IMR-90 (cell line): ENCODE data around the gene TOR1AIP2. TPM values are rescaled to one million over a fixed set of nuclear protein-coding genes. Genes with fewer than 3 reads are reported as not detected.

Experiments used
- ATAC-seq: fragments of 200-7000 bp; cut with Tn5 transposase; 2 replicates; pipeline ENCODE4 v1.9.1; 2020; ENCODE audit warnings: low read depth, mild to moderate bottlenecking, moderate library complexity
- BruUV-seq: library from RNA; stranded (reverse); fragments of 400-500 nt; replicated peaks from 2 replicates; lab custom pipeline; 2021; lab: Mats Ljungman, UMichigan
- CTCF ChIA-PET: fragments of 300-600 bp; formaldehyde crosslinking; extraction: SDS; loops from one replicate; lab custom pipeline; 2021; ENCODE audit warnings: antibody characterized with exemption; lab: Yijun Ruan, JAX
- POLR2A ChIA-PET: fragments of 300-600 bp; sonication (Branson Sonifier 250); formaldehyde crosslinking; loops from one replicate; lab custom pipeline; 2022; ENCODE audit warnings: antibody characterized with exemption; ENCODE audit not compliant: unreplicated experiment; lab: Charles Lee
- DNase-seq: peaks from one replicate; pipeline ENCODE4 v3.0.0; 2013
- H2AFZ ChIP-seq: replicated peaks from 2 replicates; pipeline ENCODE3; 2013; ENCODE audit warnings: low read length, mild to moderate bottlenecking; ENCODE audit not compliant: poor library complexity
- H2AK5ac ChIP-seq: 2 replicates; pipeline ENCODE4 v1.6.1; 2013; ENCODE audit warnings: low read depth, low read length, inconsistent platforms
- H2AK9ac ChIP-seq: replicated peaks from 2 replicates; pipeline ENCODE3; 2013; ENCODE audit warnings: mild to moderate bottlenecking, low read depth, low read length, moderate library complexity; ENCODE audit not compliant: poor library complexity
- H2BK120ac ChIP-seq: 2 replicates; pipeline ENCODE4 v1.6.1; 2013; ENCODE audit warnings: low read depth, low read length, inconsistent platforms
- H2BK15ac ChIP-seq: 3 replicates; pipeline ENCODE4 v1.6.1; 2013; ENCODE audit warnings: low read depth, low read length, inconsistent platforms
- H2BK20ac ChIP-seq: 2 replicates; pipeline ENCODE4 v1.6.1; 2013; ENCODE audit warnings: low read depth, mild to moderate bottlenecking, inconsistent platforms, low read length, moderate library complexity
- H2BK5ac ChIP-seq: 2 replicates; pipeline ENCODE4 v1.6.1; 2013; ENCODE audit warnings: mild to moderate bottlenecking, low read depth, low read length, inconsistent platforms; ENCODE audit not compliant: poor library complexity, severe bottlenecking
- H3K14ac ChIP-seq: replicated peaks from 2 replicates; pipeline ENCODE4 v1.6.1; 2013; ENCODE audit warnings: low read depth, low read length, inconsistent platforms
- H3K18ac ChIP-seq: 2 replicates; pipeline ENCODE4 v1.6.1; 2013; ENCODE audit warnings: low read depth, low read length, control low read depth
- H3K23ac ChIP-seq: 2 replicates; pipeline ENCODE4 v1.6.1; 2013; ENCODE audit warnings: low read depth, low read length, inconsistent platforms
- H3K27ac ChIP-seq: 2 replicates; pipeline ENCODE4 v1.5.1; 2013; ENCODE audit warnings: mild to moderate bottlenecking, control low read depth, low read length; ENCODE audit not compliant: insufficient read depth
- H3K27me3 ChIP-seq: 2 replicates; pipeline ENCODE4 v1.6.1; 2013; ENCODE audit warnings: low read length; ENCODE audit not compliant: control insufficient read depth, insufficient read depth
- H3K36me3 ChIP-seq: 2 replicates; pipeline ENCODE4 v1.6.1; 2013; ENCODE audit warnings: low read length, mixed read lengths; ENCODE audit not compliant: control insufficient read depth, insufficient read depth
- H3K4ac ChIP-seq: 2 replicates; pipeline ENCODE4 v1.6.1; 2013; ENCODE audit warnings: low read depth, low read length, inconsistent platforms
- H3K4me1 ChIP-seq: 2 replicates; pipeline ENCODE4 v1.6.1; 2013; ENCODE audit warnings: low read length, mixed read lengths; ENCODE audit not compliant: control insufficient read depth, insufficient read depth
- H3K4me2 ChIP-seq: 2 replicates; pipeline ENCODE4 v1.6.1; 2013; ENCODE audit warnings: low read depth, mild to moderate bottlenecking, control low read depth, low read length, moderate library complexity
- H3K4me3 ChIP-seq: 2 replicates; pipeline ENCODE4 v1.5.1; 2013; ENCODE audit warnings: low read depth, mild to moderate bottlenecking, control low read depth, low read length, moderate library complexity; ENCODE audit not compliant: insufficient read depth
- H3K56ac ChIP-seq: 2 replicates; pipeline ENCODE4 v1.6.1; 2013; ENCODE audit warnings: low read length, inconsistent platforms; ENCODE audit not compliant: insufficient read depth; ENCODE audit errors: extremely low read depth
- H3K79me1 ChIP-seq, 2 experiments: 2 replicates each; pipeline ENCODE4 v1.6.1; 2013; ENCODE audit warnings: low read length in 2 of 2, inconsistent platforms in 1 of 2, low read depth in 1 of 2
- H3K9ac ChIP-seq: 2 replicates; pipeline ENCODE4 v1.6.1; 2013; ENCODE audit warnings: low read depth, low read length, control low read depth
- H3K9me1 ChIP-seq: 2 replicates; pipeline ENCODE4 v1.6.1; 2013; ENCODE audit warnings: low read length, inconsistent platforms; ENCODE audit not compliant: insufficient read depth
- H3K9me3 ChIP-seq: 2 replicates; pipeline ENCODE4 v1.6.1; 2013; ENCODE audit warnings: low read length; ENCODE audit not compliant: control insufficient read depth, insufficient read depth
- H4K20me1 ChIP-seq: 2 replicates; pipeline ENCODE4 v1.6.1; 2013; ENCODE audit warnings: low read length, inconsistent platforms; ENCODE audit not compliant: insufficient read depth
- H4K5ac ChIP-seq: 2 replicates; pipeline ENCODE4 v1.6.1; 2013; ENCODE audit warnings: mild to moderate bottlenecking, low read depth, low read length, control low read depth
- H4K8ac ChIP-seq, 2 experiments: 2 replicates each; pipeline ENCODE4 v1.6.1; 2013; ENCODE audit warnings: low read depth in 2 of 2, low read length in 2 of 2, control low read depth in 1 of 2, inconsistent platforms in 1 of 2
- H4K91ac ChIP-seq: 2 replicates; pipeline ENCODE4 v1.6.1; 2013; ENCODE audit warnings: low read depth, low read length, inconsistent platforms; ENCODE audit not compliant: insufficient read depth
- BHLHE40 ChIP-seq: fragments of 150-350 bp; IDR thresholded peaks from 2 replicates; pipeline ENCODE4 v1.6.1; 2016; ENCODE audit warnings: mild to moderate bottlenecking, low read depth, low read length
- CEBPB ChIP-seq: IDR thresholded peaks from 2 replicates; pipeline ENCODE4 v1.6.1; 2012; ENCODE audit warnings: low read depth, low read length, improper control_type of control experiment
- FOS ChIP-seq: fragments of 150-350 bp; IDR thresholded peaks from 2 replicates; pipeline ENCODE4 v1.6.1; 2016; ENCODE audit warnings: low read depth, low read length
- MAZ ChIP-seq: IDR thresholded peaks from 2 replicates; pipeline ENCODE4 v1.6.1; 2012; ENCODE audit warnings: low read depth, mild to moderate bottlenecking, low read length, improper control_type of control experiment, moderate library complexity, borderline replicate concordance
- NFE2L2 ChIP-seq: fragments of 150-350 bp; IDR thresholded peaks from 2 replicates; pipeline ENCODE4 v1.6.1; 2016; ENCODE audit warnings: low read depth, mild to moderate bottlenecking, low read length
- RCOR1 ChIP-seq: IDR thresholded peaks from 2 replicates; pipeline ENCODE4 v1.6.1; 2012; ENCODE audit warnings: mild to moderate bottlenecking, low read length, improper control_type of control experiment; ENCODE audit not compliant: insufficient replicate concordance
- SMC3 ChIP-seq: fragments of 150-350 bp; IDR thresholded peaks from 2 replicates; pipeline ENCODE4 v1.6.1; 2016; ENCODE audit warnings: low read depth, mild to moderate bottlenecking, antibody characterized with exemption, low read length, moderate library complexity
- WGBS, 2 experiments: methylation state at CpG; one replicate each; pipeline versions ENCODE4 v1.1.5 to v1.1.7; 2013; ENCODE audit warnings: missing lambda C conversion rate in 2 of 2; ENCODE audit not compliant: insufficient read length in 1 of 2; ENCODE audit errors: extremely low coverage in 2 of 2; 5-methylcytosine and 5-hydroxymethylcytosine counted together
- dilution Hi-C: fragments of 300-500 bp; cut with HindIII; formaldehyde crosslinking; loops from one replicate; pipeline ENCODE4 v1.14.3; 2018; ENCODE audit warnings: low sequenced_read_pairs; ENCODE audit not compliant: unreplicated experiment
- in situ Hi-C: fragments of 300-500 bp; cut with MboI; formaldehyde crosslinking; loops from 3 replicates; pipeline ENCODE4 v1.14.3; 2019; ENCODE audit warnings: low sequenced_read_pairs, inconsistent platforms, mixed read lengths
- intact Hi-C: fragments of 100-400 bp; cut with micrococcal nuclease; formaldehyde crosslinking; loops from 2 replicates; pipeline ENCODE4 v1.10.0; 2022
- polyA plus RNA-seq, 3 experiments: library from polyadenylated mRNA; depleted of rRNA; stranded (reverse); fragments of >200 nt; gene quantifications; 2 replicates each; pipeline ENCODE4 v1.2.3, GENCODE V29; 2012; ENCODE audit warnings: low replicate concordance in 1 of 3
- total RNA-seq: library from RNA; depleted of rRNA; stranded (reverse); fragments of >200 nt; gene quantifications from 2 replicates; pipeline ENCODE4 v1.2.3, GENCODE V29; 2012

TOR1AIP2 gene
- total and polyA plus RNA-seq, 2 of the 4 experiments (the other 2 are of a cell fraction) = 20.7 to 85.0 TPM

- ChIA-PET POLR2A (no interaction called here), CTCF (interaction anchor here (0.8 to 4.1 kb wide), 3 partner anchors 31 to 103 kb away, joined by 4 to 131 read pairs (median 17); no protein-coding TSS in a partner anchor)
- dilution Hi-C loops (no loop called here), intact Hi-C loops (loop anchor here (5.0 kb wide), 1 partner anchor 56 kb away; no protein-coding TSS in a partner anchor), in situ Hi-C loops (loop anchor here (25.0 kb wide), 1 partner anchor 571 kb away; the partner anchor contains the start of gene ABL2)
- Histone ChIP-seq H2AFZ (peak overlapping the region; percentile 28), H4K91ac (peak overlapping the region; percentile 47; the same call in 1 of the 2 replicates), H4K5ac (no peak overlapping the region), H2AK9ac (no peak overlapping the region), H2AK5ac (peak overlapping the region; percentile 45; the same call in 1 of the 2 replicates), H2BK120ac (no peak overlapping the region), H3K4me3 (no peak overlapping the region), H3K27ac (no peak overlapping the region), H3K18ac (peak overlapping the region; percentile 16; the same call in 1 of the 2 replicates), H2BK5ac (peak overlapping the region; percentile 57), H3K79me1 (no peaks in the 10 kb centered on the region), H4K8ac (0 out of 4 replicates have a peak overlapping the region, but pooled peaks of 1 of the 2 experiments have one; percentile 14), H3K4me2 (no peak overlapping the region), H4K20me1 (no peaks in the 10 kb centered on the region), H2BK20ac (no peak overlapping the region), H3K4me1 (peaks cover 9% of the 10 kb centered on the region), H3K36me3 (no peaks in the 10 kb centered on the region), H3K4ac (no peak overlapping the region; the same call in 1 of the 2 replicates), H2BK15ac (no peak overlapping the region), H3K9me3 (no peaks in the 10 kb centered on the region), H3K56ac (no peak overlapping the region), H3K23ac (no peak overlapping the region), H3K9me1 (no peaks in the 10 kb centered on the region), H3K27me3 (peaks cover 44% of the 10 kb centered on the region), H3K14ac (no peak overlapping the region), H3K9ac (no peak overlapping the region)
- no CpG with 5 or more reads among the region's 11 CpGs for WGBS, 2 experiments
- BruUV-seq = no TSS peak
- DNase-seq = peak; percentile 96
- peak; percentile 58; the same call in 1 of the 2 replicates for TF ChIP-seq NFE2L2
- peak; percentile 85 for TF ChIP-seq CEBPB
- TF ChIP-seq SMC3 = no peak
- peak; percentile 69; the same call in 1 of the 2 replicates for TF ChIP-seq BHLHE40
- peak; percentile 80 for TF ChIP-seq FOS
- TF ChIP-seq MAZ = no peak; the same call in 1 of the 2 replicates
- TF ChIP-seq RCOR1 = peak; percentile 91
- ATAC-seq = peak; percentile 85
Measured at GRCh38 chr1:179807691-179808485, 69.7 kb downstream of the TOR1AIP2 start.
